Activated B cell treated with CpG ODN at 0.5 μM for 24 hours (primary cell): Measurements from ENCODE around the gene NEK1. TPM values are rescaled to one million over a fixed set of nuclear protein-coding genes. Genes with fewer than 3 reads are reported as not detected.

Source experiments
- ATAC-seq: fragments of 200-7000 bp; cut with Tn5 transposase; one replicate; pipeline ENCODE4 v1.10.0; 2021; ENCODE audit warnings: low read depth, mild to moderate bottlenecking, moderate library complexity
- CTCF ChIA-PET: fragments of 350-600 bp; sonication (Branson Sonifier 250); formaldehyde crosslinking; loops from one replicate; lab custom pipeline; 2021; ENCODE audit warnings: antibody characterized with exemption; lab: Charles Lee
- POLR2A ChIA-PET: fragments of 350-600 bp; sonication (Branson Sonifier 250); formaldehyde crosslinking; loops from one replicate; lab custom pipeline; 2021; ENCODE audit warnings: antibody characterized with exemption; lab: Charles Lee
- DNase-seq: peaks from one replicate; pipeline ENCODE4 v3.0.0; 2022
- H3K27ac Mint-ChIP-seq: one replicate; pipeline ENCODE4 v1.8.0; 2020; ENCODE audit warnings: mixed read lengths
- H3K27me3 Mint-ChIP-seq: one replicate; pipeline ENCODE4 v1.8.0; 2021; ENCODE audit warnings: mixed read lengths
- H3K36me3 Mint-ChIP-seq: one replicate; pipeline ENCODE4 v1.8.0; 2021; ENCODE audit warnings: low read depth, mixed read lengths
- H3K4me1 Mint-ChIP-seq: one replicate; pipeline ENCODE4 v1.8.0; 2021; ENCODE audit warnings: mixed read lengths
- H3K4me3 Mint-ChIP-seq: one replicate; pipeline ENCODE4 v1.8.0; 2020; ENCODE audit warnings: mild to moderate bottlenecking, mixed read lengths
- H3K9me3 Mint-ChIP-seq: one replicate; pipeline ENCODE4 v1.8.0; 2020; ENCODE audit warnings: mixed read lengths
- CTCF ChIP-seq: fragments of 200-600 bp; IDR thresholded peaks from one replicate; pipeline ENCODE4 v1.8.0; 2022; ENCODE audit warnings: antibody characterized with exemption, mild to moderate bottlenecking
- intact Hi-C: fragments of 100-400 bp; cut with micrococcal nuclease; formaldehyde crosslinking; loops from one replicate; pipeline ENCODE4 v1.15.1; 2024
- total RNA-seq: library from RNA; stranded (reverse); gene quantifications from 2 replicates; pipeline ENCODE4 v1.2.3, GENCODE V29; 2022

NEK1 gene
- total RNA-seq, 1 donor from 2014 or later = 14.3 TPM

- Mint-ChIP-seq H3K36me3 (peaks cover 16% of the 10 kb centered on the region), H3K9me3 (no peaks in the 10 kb centered on the region), H3K4me3 (no peak overlapping the region), H3K27ac (no peak overlapping the region), H3K4me1 (no peaks in the 10 kb centered on the region), H3K27me3 (no peaks in the 10 kb centered on the region)
- intact Hi-C loops = no loop called here
- no peak for ATAC-seq
- no peak for TF ChIP-seq CTCF
- ChIA-PET CTCF (no interaction called here), POLR2A (interaction anchor here (1.1 kb wide), 1 partner anchor 9 kb away, joined by 3 read pairs; no protein-coding TSS in a partner anchor)
- DNase-seq = no peak
Measured at GRCh38 chr4:169650227-169650936, 38.0 kb upstream of the NEK1 start.

- Mint-ChIP-seq H3K4me1 (no peaks in the 10 kb centered on the region), H3K27me3 (no peaks in the 10 kb centered on the region), H3K36me3 (peaks cover 15% of the 10 kb centered on the region), H3K4me3 (no peak overlapping the region), H3K9me3 (no peaks in the 10 kb centered on the region), H3K27ac (no peak overlapping the region)
- intact Hi-C loops = loop anchor here (1.0 kb wide), 1 partner anchor 9 kb away; no protein-coding TSS in a partner anchor
- ChIA-PET CTCF (no interaction called here), POLR2A (interaction anchor here (1.1 kb wide), 1 partner anchor 10 kb away, joined by 3 read pairs; no protein-coding TSS in a partner anchor)
- ATAC-seq (no peak), DNase-seq (no peak)
- TF ChIP-seq CTCF = no peak
Measured at GRCh38 chr4:169649545-169650226, 37.3 kb upstream of the NEK1 start.

- Mint-ChIP-seq H3K4me1 (no peaks in the 10 kb centered on the region), H3K36me3 (peaks cover 28% of the 10 kb centered on the region), H3K27ac (no peak overlapping the region), H3K9me3 (no peaks in the 10 kb centered on the region), H3K27me3 (no peaks in the 10 kb centered on the region), H3K4me3 (no peak overlapping the region)
- no peak for DNase-seq
- no peak for TF ChIP-seq CTCF
- CTCF ChIA-PET = interaction anchor here (0.9 to 1.0 kb wide), 2 partner anchors 25 to 32 kb away, joined by 3 read pairs; partner anchors contain the start of gene CLCN3
- intact Hi-C loops = no loop called here
- POLR2A ChIA-PET = no interaction called here
- ATAC-seq = no peak
Measured at GRCh38 chr4:169645627-169646026, 33.2 kb upstream of the NEK1 start.

- ChIA-PET POLR2A (no interaction called here), CTCF (interaction anchor here (0.9 kb wide), 1 partner anchor 24 kb away, joined by 3 read pairs; the partner anchor contains the start of gene CLCN3)
- H3K4me3 Mint-ChIP-seq = no peak overlapping the region
- no peaks in the 10 kb centered on the region for H3K27me3 Mint-ChIP-seq
- ATAC-seq (no peak), DNase-seq (no peak)
- no peak for TF ChIP-seq CTCF
- H3K36me3 Mint-ChIP-seq = peaks cover 36% of the 10 kb centered on the region
- no peaks in the 10 kb centered on the region for H3K4me1 Mint-ChIP-seq
- no peak overlapping the region for H3K27ac Mint-ChIP-seq
- intact Hi-C loops = no loop called here
- H3K9me3 Mint-ChIP-seq = no peaks in the 10 kb centered on the region
Measured at GRCh38 chr4:169644802-169645201, 32.4 kb upstream of the NEK1 start.

- Mint-ChIP-seq H3K4me1 (no peaks in the 10 kb centered on the region), H3K4me3 (no peak overlapping the region), H3K9me3 (no peaks in the 10 kb centered on the region), H3K27ac (no peak overlapping the region), H3K36me3 (peaks cover 61% of the 10 kb centered on the region), H3K27me3 (no peaks in the 10 kb centered on the region)
- ATAC-seq (no peak), DNase-seq (no peak)
- TF ChIP-seq CTCF = no peak
- intact Hi-C loops = loop anchor here (1.0 kb wide), 1 partner anchor 9 kb away; no protein-coding TSS in a partner anchor
- ChIA-PET CTCF (no interaction called here), POLR2A (no interaction called here)
Measured at GRCh38 chr4:169640261-169640870, 28.0 kb upstream of the NEK1 start.
